Esophagus muscularis mucosa (tissue), 4 donors: ENCODE data around the gene ARHGEF7. TPM values are rescaled to one million over a fixed set of nuclear protein-coding genes. Genes with fewer than 3 reads are reported as not detected.

Experiments used
- DNase-seq: peaks from one replicate; pipeline ENCODE4 v3.0.0-alpha.2; 2017; ENCODE audit errors: extremely low spot score
- H3K27ac ChIP-seq, 4 donors: fragments of 200-600 bp; sonication (generic); replicated peaks in 1 of 4; 1 replicate in 3 of 4; 2 replicates in 1 of 4; pipeline ENCODE4 v1.5.1; 2016 to 2019; ENCODE audit warnings: mild to moderate bottlenecking in 1 of 4
- H3K27me3 ChIP-seq, 4 donors: fragments of 200-600 bp; sonication (generic); one replicate each; pipeline versions ENCODE4 v1.5.1 to v1.6.0; 2016 to 2019
- H3K36me3 ChIP-seq, 4 donors: fragments of 200-600 bp; sonication (generic); one replicate each; pipeline ENCODE4 v1.5.1; 2016 to 2019
- H3K4me1 ChIP-seq, 4 donors: fragments of 200-600 bp; sonication (generic); one replicate each; pipeline ENCODE4 v1.5.1; 2016 to 2019
- H3K4me3 ChIP-seq, 4 donors: fragments of 200-600 bp; sonication (generic); 1 replicate in 2 of 4; 2 replicates in 2 of 4; pipeline ENCODE4 v1.5.1; 2016 to 2019; ENCODE audit warnings: mild to moderate bottlenecking in 4 of 4, moderate library complexity in 1 of 4
- H3K9me3 ChIP-seq, 4 donors: fragments of 200-600 bp; sonication (generic); 1 replicate in 3 of 4; 2 replicates in 1 of 4; pipeline ENCODE4 v1.5.1; 2016 to 2019
- CTCF ChIP-seq, 3 experiments: fragments of 200-600 bp in 2 of 3; fragments of 450-650 bp in 1 of 3; sonication (generic) in 2 of 3; IDR thresholded peaks; one replicate each; pipeline ENCODE4 v1.5.1; 2017 to 2019; ENCODE audit warnings: antibody characterized with exemption in 3 of 3, mild to moderate bottlenecking in 2 of 3, moderate library complexity in 1 of 3
- EP300 ChIP-seq: sonication (generic); formaldehyde crosslinking; IDR thresholded peaks from one replicate; pipeline ENCODE4 v1.6.1; 2017; ENCODE audit warnings: antibody characterized with exemption
- POLR2A ChIP-seq: fragments of 450-650 bp; IDR thresholded peaks from one replicate; pipeline ENCODE4 v1.6.1; 2017; ENCODE audit warnings: antibody characterized with exemption, moderate library complexity, mild to moderate bottlenecking, low read depth
- POLR2AphosphoS5 ChIP-seq, 2 donors: sonication (generic); formaldehyde crosslinking; IDR thresholded peaks; one replicate each; pipeline ENCODE4 v1.6.1; 2017; ENCODE audit warnings: antibody characterized with exemption in 2 of 2
- WGBS: methylation state at CpG from one replicate; pipeline ENCODE4 v1.1.5; 2018; 5-methylcytosine and 5-hydroxymethylcytosine counted together
- intact Hi-C: fragments of 100-400 bp; cut with DNase I; formaldehyde crosslinking; loops from one replicate; pipeline ENCODE4 v1.15.1; 2023
- total RNA-seq, 4 donors: library from RNA; depleted of rRNA; stranded (reverse); fragments of >200 nt; gene quantifications; one replicate each; pipeline versions ENCODE4 v1.1.0 to v1.2.1, GENCODE V29; 2016

ARHGEF7 gene
- total RNA-seq, 4 donors from 2014 or later: 36.0 to 53.6 (median 45.1) TPM

- TF ChIP-seq POLR2A: no peak
- TF ChIP-seq CTCF (IDR thresholded peaks at IDR 0.05): no peak
- TF ChIP-seq EP300: no peak
- peak; percentile 38 to 59 for TF ChIP-seq POLR2AphosphoS5 (IDR thresholded peaks at IDR 0.05)
- Histone ChIP-seq H3K27ac (peak overlapping the region; percentile 52 to 67 (median 57)), H3K4me3 (no peak overlapping the region), H3K9me3 (no peaks in the 10 kb centered on the region), H3K36me3 (peaks cover 0 to 14% (median 0%) of the 10 kb centered on the region in 4 donors), H3K4me1 (peaks cover 36 to 65% (median 53%) of the 10 kb centered on the region in 4 donors), H3K27me3 (no peaks in the 10 kb centered on the region)
- 52% methylated on average over 14 of the region's 14 CpGs for WGBS
- intact Hi-C loops: no loop called here
- no peak for DNase-seq
Measured at GRCh38 chr13:111177081-111177711, 62.1 kb downstream of the ARHGEF7 start.

- intact Hi-C loops: no loop called here
- 68% methylated on average over 6 of the region's 6 CpGs for WGBS
- no peak overlapping the region for H3K4me3 ChIP-seq
Measured at GRCh38 chr13:111177921-111178320, 62.8 kb downstream of the ARHGEF7 start.

GRCh38 chr13:111178402-111178801 is 63.3 kb downstream of the ARHGEF7 start:
- Histone ChIP-seq H3K27ac (peak overlapping the region in 3 of 4 donors; percentile 8 to 52 (median 9)), H3K4me3 (no peak overlapping the region), H3K4me1 (peaks cover 36 to 60% (median 51%) of the 10 kb centered on the region in 4 donors), H3K36me3 (peaks cover 0 to 8% (median 0%) of the 10 kb centered on the region in 4 donors), H3K9me3 (no peaks in the 10 kb centered on the region), H3K27me3 (no peaks in the 10 kb centered on the region)
- TF ChIP-seq POLR2AphosphoS5 (IDR thresholded peaks at IDR 0.05): no peak
- no peak for TF ChIP-seq EP300
- TF ChIP-seq CTCF (IDR thresholded peaks at IDR 0.05): no peak
- no peak for TF ChIP-seq POLR2A
- WGBS: 58% methylated on average over 3 of the region's 4 CpGs
- intact Hi-C loops: no loop called here
- no peak for DNase-seq

More at GRCh38 chr13:111177921-111178320, 62.8 kb downstream of the ARHGEF7 start:
- peaks cover 0 to 13% (median 0%) of the 10 kb centered on the region in 4 donors for H3K36me3 ChIP-seq
- no peak for DNase-seq
- TF ChIP-seq POLR2A (no peak), EP300 (peak; percentile 21)
- H3K27me3 ChIP-seq: no peaks in the 10 kb centered on the region
- peaks cover 36 to 63% (median 53%) of the 10 kb centered on the region in 4 donors for H3K4me1 ChIP-seq
- peak overlapping the region; percentile 52 to 67 (median 57) for H3K27ac ChIP-seq
- no peaks in the 10 kb centered on the region for H3K9me3 ChIP-seq

- no peak overlapping the region for H3K27ac ChIP-seq
- H3K4me3 ChIP-seq: no peak overlapping the region
- no peaks in the 10 kb centered on the region for H3K9me3 ChIP-seq
- no peak for TF ChIP-seq CTCF (IDR thresholded peaks at IDR 0.05)
- no peak for TF ChIP-seq POLR2AphosphoS5 (IDR thresholded peaks at IDR 0.05)
- no peak for TF ChIP-seq POLR2A
- no peak for TF ChIP-seq EP300
- DNase-seq: no peak
- 71% methylated on average over 5 of the region's 6 CpGs for WGBS
- H3K36me3 ChIP-seq: peaks cover 0 to 8% (median 0%) of the 10 kb centered on the region in 4 donors
- H3K4me1 ChIP-seq: peaks cover 36 to 59% (median 50%) of the 10 kb centered on the region in 4 donors
- intact Hi-C loops: no loop called here
- no peaks in the 10 kb centered on the region for H3K27me3 ChIP-seq
Measured at GRCh38 chr13:111179908-111180760, 65.0 kb downstream of the ARHGEF7 start.

- TF ChIP-seq POLR2A: no peak
- no peak for TF ChIP-seq CTCF (IDR thresholded peaks at IDR 0.05)
- TF ChIP-seq POLR2AphosphoS5 (IDR thresholded peaks at IDR 0.05): no peak
- no peak for TF ChIP-seq EP300
- no peak overlapping the region for H3K4me3 ChIP-seq
- H3K9me3 ChIP-seq: no peaks in the 10 kb centered on the region
- H3K27ac ChIP-seq: no peak overlapping the region
- H3K36me3 ChIP-seq: peaks cover 0 to 5% (median 0%) of the 10 kb centered on the region in 4 donors
- 98% methylated on average over 14 of the region's 14 CpGs for WGBS
- DNase-seq: no peak
- H3K4me1 ChIP-seq: peaks cover 46 to 62% (median 59%) of the 10 kb centered on the region in 4 donors
- intact Hi-C loops: no loop called here
- H3K27me3 ChIP-seq: no peaks in the 10 kb centered on the region
Measured at GRCh38 chr13:111181977-111182376, 66.9 kb downstream of the ARHGEF7 start.
